ENCODE data around the gene RBSN.
"Not testable (repeated sequence)": the region's sequence is repeated elsewhere in the genome, so short reads cannot be mapped to it uniquely, and the experiment has no call there.

The RBSN gene

GRCh38 chr3:15098503-15099363 is at the start of gene RBSN:
RBSN (minus strand) TSS chr3:15099148; CDS start chr3:15096120, 3,028 bp downstream.
- peak; percentile 93 for DNase-seq

DNA sequence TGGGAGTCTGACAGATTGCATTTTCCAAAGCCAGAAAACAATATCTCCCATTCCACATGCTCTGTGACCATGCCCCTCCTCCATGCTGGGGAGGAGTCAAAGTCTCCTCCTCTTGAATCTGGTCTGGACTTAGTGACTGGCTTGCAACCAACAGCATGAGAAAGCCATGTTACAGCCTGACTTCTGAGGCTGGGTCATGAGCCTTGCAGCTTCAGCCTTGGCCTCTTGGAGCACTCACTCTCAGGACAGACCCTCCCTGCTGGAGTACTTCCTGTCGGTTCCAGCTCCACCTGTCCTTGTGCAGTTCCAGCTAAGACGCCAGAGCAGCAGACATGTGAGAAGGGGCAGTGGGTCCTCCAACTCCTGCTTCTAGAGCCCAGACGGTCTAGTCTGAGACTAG is 49.7 kb upstream of the RBSN start:
- no peak for DNase-seq

GRCh38 chr3:15136885-15137284 is 37.9 kb upstream of the RBSN start:
- not testable (repeated sequence) for DNase-seq

GRCh38 chr3:15134968-15135367 is 36.0 kb upstream of the RBSN start:
- not testable (repeated sequence) for DNase-seq

- DNase-seq, result not testable (repeated sequence)
These were observed 29.5 kb upstream of the RBSN start for GRCh38 chr3:15128403-15128802.

- DNase-seq, result not testable (repeated sequence)
These were observed 28.0 kb upstream of the RBSN start for GRCh38 chr3:15126975-15127374.

DNA sequence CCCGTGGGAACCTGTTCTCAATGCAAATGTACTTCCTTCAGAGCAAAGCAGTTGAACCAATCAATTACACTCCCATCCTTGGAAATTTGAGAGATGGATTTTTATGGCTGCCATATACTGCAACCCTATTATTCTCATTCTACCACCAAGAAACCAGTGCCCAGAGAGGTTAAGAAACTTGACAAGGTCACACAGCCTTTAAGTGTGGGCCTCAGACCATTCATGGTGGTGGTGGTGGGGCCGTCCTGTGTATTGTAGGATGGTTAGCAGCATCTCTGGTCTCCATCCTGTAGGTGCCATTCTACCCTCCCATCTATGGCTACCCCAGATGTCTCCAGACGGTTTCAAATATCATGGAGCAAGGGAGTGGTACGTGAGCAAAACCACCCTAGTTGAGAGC is 23.4 kb upstream of the RBSN start:
- no peak for DNase-seq

DNA sequence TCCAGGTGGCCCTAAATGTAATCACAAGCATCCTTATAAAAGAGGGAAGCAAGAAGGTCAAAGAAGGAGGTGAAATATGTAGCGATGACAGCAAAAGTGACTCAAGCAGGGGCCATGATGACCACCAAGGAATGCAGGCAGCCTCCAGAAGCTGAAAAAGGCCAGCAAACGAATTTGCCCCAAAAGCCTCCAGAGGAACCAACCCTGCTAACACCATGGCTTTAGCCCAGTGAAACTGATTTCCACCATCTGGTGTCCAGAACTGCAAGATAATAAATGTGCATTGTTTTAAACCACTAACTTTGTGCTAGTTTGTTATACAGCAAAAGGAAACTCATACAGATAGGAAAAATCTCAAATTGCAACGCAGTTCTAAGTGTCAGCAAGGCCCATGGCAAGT is 23.0 kb upstream of the RBSN start:
- DNase-seq, result no peak

DNA sequence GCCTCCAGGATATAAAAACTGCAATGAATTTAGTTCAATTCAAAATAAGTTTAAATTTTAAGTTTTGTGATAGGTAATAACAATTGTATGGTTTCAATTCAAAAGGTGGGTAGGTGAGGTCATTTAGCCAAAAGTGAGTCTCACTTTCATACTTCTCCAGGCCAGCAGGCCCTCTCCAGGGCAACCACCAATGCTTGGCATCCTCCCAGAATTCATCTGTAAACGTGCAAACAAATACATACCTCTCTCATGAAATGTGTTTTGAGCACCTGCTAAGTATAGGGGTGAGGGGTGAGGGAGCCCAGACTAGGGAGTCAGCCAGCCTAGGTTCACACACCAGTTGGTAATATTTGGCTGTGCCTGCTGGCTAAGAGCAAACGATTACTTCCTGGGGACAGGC is 22.0 kb upstream of the RBSN start:
- no peak for DNase-seq

GRCh38 chr3:15117011-15117410 is 18.1 kb upstream of the RBSN start:
- DNase-seq, result no peak

GRCh38 chr3:15116032-15116669 is 17.2 kb upstream of the RBSN start:
- no peak for DNase-seq

DNA sequence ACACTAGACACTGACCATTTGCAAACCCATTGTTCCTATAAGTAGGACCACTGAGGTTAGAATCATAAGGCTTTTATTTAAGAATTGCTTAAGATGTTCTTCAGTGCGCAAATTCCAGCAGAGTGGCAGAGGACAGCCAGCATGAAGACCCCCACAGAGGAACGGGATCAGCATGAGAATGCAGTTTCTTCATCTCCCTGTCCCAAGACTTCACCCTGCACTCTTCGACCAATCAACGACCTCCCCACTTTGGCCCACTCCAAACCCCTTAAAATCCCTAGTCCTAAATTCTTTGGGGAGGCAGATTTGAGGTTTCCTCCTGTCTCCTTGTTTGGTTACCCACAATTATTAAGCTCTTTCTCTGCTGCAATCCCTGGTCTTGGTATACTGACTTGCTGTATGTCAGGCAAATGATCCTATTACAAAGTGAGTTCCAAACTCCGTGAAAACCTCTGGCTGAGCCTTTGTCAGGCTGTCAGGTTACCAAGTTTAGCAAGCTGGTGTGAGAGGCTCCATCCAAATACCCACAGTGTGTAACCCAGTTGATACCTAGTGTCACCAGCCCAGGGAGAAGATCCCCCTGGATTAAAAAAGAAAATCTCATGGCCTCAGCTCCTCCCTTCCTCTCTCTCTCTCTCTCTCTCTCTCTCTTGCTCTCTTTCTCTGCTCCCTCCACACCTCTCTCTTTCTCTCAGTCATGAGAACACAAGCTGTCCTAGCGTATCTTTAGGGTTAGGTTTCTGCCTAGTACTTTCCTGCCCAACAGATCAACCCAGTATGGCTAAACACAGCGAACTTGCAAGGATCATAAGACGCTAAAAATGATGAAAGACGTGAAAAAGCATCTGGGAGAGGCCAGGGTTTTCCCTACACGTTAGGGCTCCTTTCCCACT is 15.8 kb upstream of the RBSN start:
- no peak for DNase-seq

DNA sequence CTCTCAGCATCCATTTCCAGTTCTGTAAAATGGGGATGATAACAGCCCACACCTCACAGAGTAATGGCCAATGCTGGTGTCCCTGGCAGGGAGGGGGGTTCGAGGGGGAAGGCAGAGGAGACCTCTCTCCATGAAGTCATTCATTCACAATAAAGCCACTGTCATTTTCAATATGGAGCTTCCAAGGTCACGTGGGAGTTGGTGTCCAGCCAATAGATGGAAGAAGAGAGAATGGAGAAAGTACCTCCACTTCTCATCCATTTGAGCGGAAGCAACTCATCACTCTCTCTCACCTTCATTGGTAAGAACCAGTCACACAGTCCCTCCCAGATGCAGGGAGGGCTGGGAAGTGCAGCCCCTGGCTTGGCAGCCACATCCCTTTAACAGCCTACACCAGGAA is 14.9 kb upstream of the RBSN start:
- no peak for DNase-seq

DNA sequence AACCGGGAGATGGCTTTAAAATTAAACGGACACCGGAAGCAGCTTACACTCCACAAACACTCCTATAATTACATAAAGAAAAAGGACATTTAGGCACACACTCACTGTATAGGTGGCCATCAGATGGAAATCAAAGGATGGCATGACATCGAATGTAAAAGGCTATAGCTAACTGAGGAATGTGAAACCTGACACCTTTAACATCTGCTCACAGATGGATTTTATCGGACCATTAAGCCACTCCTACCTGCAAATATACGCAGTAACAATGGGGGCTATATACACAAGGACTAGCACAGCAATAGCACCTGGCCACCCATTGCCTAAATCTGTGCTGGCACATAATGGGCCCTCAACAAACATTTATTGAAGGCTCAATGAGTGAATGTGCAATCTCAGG is 14.5 kb upstream of the RBSN start:
- DNase-seq, result no peak

- DNase-seq, result no peak
These were observed 13.1 kb upstream of the RBSN start for GRCh38 chr3:15112011-15112410.

- no peak for DNase-seq
These were observed 11.3 kb upstream of the RBSN start for GRCh38 chr3:15110206-15110605.

DNA sequence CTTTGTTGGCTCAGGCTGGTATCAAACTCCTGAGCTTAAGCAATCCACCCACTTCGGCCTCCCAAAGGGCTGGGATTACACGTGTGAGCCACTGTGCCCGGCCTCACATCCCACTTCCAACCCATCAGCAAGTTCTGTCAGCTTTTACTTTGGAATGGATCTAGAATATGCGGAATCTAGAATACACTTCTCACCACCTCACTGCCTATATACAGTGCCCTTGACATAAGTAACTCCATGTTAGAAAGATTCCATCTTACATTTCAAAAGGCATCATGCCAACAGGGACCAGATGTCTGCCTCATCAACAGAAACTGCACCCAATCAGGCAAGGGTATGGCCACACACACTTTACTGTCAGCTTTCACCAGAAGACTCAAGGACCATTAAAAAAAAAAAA is 9.9 kb upstream of the RBSN start:
- DNase-seq, result no peak

- DNase-seq, result peak; percentile 70
These were observed 9.2 kb upstream of the RBSN start for GRCh38 chr3:15108082-15108545.

DNA sequence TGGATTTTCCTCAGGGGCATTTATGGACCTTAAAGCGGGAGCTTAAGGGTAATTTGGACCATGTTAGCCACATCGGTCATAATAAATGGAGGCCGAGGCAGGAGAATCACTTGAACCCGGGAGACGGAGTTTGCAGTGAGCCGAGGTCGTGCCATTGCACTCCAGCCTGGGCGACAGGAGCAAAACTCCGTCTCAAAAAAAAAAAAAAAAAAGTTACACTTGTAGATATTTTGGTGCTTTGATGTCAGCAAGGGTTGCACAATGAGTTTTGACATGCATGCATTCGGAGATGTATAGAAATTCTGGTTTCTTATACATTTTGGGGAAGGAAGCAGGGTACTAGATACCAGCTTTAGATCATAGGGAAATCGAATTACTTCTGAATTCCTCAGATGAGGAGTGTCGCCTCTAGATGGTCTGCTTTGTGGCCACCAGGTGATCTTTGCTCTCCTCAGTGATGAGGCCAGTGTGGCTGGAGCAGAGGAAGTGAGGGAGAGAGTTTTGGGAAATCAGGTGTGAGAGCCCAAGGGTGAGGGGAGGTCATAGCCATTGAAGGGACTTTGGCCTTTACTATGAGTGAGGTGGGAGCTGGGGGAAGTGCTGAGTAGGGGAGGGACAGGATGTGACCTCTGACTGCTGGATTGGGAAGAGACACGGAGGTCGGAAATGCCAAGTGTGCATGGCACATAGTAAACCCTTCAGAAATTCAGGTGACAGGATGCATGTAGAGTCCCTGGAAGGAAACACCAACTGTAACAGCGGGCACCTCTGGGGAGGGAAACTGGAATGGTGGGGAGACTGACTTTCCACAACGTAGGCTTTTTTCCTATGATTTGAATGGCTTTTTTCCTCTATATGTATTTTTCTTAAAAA is 8.4 kb upstream of the RBSN start:
- DNase-seq, result no peak

GRCh38 chr3:15102836-15103235 is 3.9 kb upstream of the RBSN start:
- DNase-seq, result no peak

- DNase-seq, result no peak
These were observed 3.3 kb upstream of the RBSN start for GRCh38 chr3:15102256-15102655.

Measured in activated gamma-delta T cell treated with Interleukin-2 at 50 U/mL for 16 hours (primary cell).